Left lung (tissue), 10 donors: ENCODE measurements around the gene HOXA3. TPM values are rescaled to one million over a fixed set of nuclear protein-coding genes. Genes with fewer than 3 reads are reported as not detected.
A peak's percentile ranks its signal among the peaks of the same experiment; 100 is the strongest.

Experiments used
- ATAC-seq: fragments of 200-7000 bp; cut with Tn5 transposase; one replicate; pipeline ENCODE4 v1.9.1; 2020; ENCODE audit warnings: moderate library complexity
- DNase-seq, 4 donors: peaks; one replicate each; pipeline ENCODE4 v3.0.0-alpha.2; 2013 to 2020
- H3K27ac ChIP-seq, 2 donors: fragments of 200-600 bp; sonication (generic) in 1 of 2; one replicate each; pipeline versions ENCODE4 v1.5.0 to v1.8.0; 2020 to 2021
- H3K27me3 ChIP-seq, 2 donors: fragments of 200-600 bp; sonication (generic) in 1 of 2; one replicate each; pipeline versions ENCODE4 v1.5.0 to v1.8.0; 2020 to 2021
- H3K36me3 ChIP-seq, 2 donors: fragments of 200-600 bp; sonication (generic) in 1 of 2; one replicate each; pipeline versions ENCODE4 v1.5.0 to v1.8.0; 2020 to 2021
- H3K4me1 ChIP-seq, 2 donors: fragments of 200-600 bp; one replicate each; pipeline ENCODE4 v1.8.0; 2021
- H3K4me3 ChIP-seq, 2 donors: fragments of 200-600 bp; sonication (generic) in 1 of 2; one replicate each; pipeline versions ENCODE4 v1.5.0 to v1.8.0; 2020 to 2021; ENCODE audit warnings: mild to moderate bottlenecking in 1 of 2
- H3K9me3 ChIP-seq, 2 donors: fragments of 200-600 bp; sonication (generic) in 1 of 2; one replicate each; pipeline versions ENCODE4 v1.5.0 to v1.8.0; 2020 to 2021
- intact Hi-C, 2 donors: fragments of 100-400 bp; cut with DNase I; formaldehyde crosslinking; loops; one replicate each; pipeline versions ENCODE4 v1.11.2 to v1.14.2; 2022
- polyA plus RNA-seq, 6 donors: library from polyadenylated mRNA; unstranded; fragments of 120-200 nt; gene quantifications; one replicate each; pipeline ENCODE4 v1.2.1, GENCODE V29; 2013; ENCODE audit not compliant: insufficient read length in 6 of 6
- total RNA-seq, 2 donors: library from RNA; stranded (reverse); fragmentation: NEBNext Ultra II Directional; extraction: Animal tissue kit (Norgen Biotek cat#: 25700); gene quantifications; one replicate each; pipeline ENCODE4 v1.2.1, GENCODE V29; 2021
- TF ChIP-seq, protein P1 (sequence below), 2 donors: fragments of 200-600 bp; sonication (generic) in 1 of 2; IDR thresholded peaks; one replicate each; pipeline versions ENCODE4 v1.5.0 to v1.8.0; 2021; ENCODE audit warnings: antibody characterized with exemption in 2 of 2
- donor health status: DM: no; HTN: yes; CAD: no.
- donor health status: DM: no; HTN: no; CAD: no.

The HOXA3 gene
- total and polyA plus RNA-seq, 8 donors = 5.7 to 49.6 (median 39.6) TPM

- Histone ChIP-seq H3K4me1 (peaks cover 8 to 28% of the 10 kb centered on the region in 2 donors), H3K4me3 (peak overlapping the region in 1 of 2 donors; percentile 17), H3K27me3 (peaks cover 2 to 88% of the 10 kb centered on the region in 2 donors), H3K36me3 (no peaks in the 10 kb centered on the region), H3K27ac (peak overlapping the region; percentile 71 to 83), H3K9me3 (no peaks in the 10 kb centered on the region)
- TF ChIP-seq, protein P1, sequence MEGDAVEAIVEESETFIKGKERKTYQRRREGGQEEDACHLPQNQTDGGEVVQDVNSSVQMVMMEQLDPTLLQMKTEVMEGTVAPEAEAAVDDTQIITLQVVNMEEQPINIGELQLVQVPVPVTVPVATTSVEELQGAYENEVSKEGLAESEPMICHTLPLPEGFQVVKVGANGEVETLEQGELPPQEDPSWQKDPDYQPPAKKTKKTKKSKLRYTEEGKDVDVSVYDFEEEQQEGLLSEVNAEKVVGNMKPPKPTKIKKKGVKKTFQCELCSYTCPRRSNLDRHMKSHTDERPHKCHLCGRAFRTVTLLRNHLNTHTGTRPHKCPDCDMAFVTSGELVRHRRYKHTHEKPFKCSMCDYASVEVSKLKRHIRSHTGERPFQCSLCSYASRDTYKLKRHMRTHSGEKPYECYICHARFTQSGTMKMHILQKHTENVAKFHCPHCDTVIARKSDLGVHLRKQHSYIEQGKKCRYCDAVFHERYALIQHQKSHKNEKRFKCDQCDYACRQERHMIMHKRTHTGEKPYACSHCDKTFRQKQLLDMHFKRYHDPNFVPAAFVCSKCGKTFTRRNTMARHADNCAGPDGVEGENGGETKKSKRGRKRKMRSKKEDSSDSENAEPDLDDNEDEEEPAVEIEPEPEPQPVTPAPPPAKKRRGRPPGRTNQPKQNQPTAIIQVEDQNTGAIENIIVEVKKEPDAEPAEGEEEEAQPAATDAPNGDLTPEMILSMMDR (IDR thresholded peaks at IDR 0.05) = no peak
- DNase-seq = no peak
- ATAC-seq = no peak
- intact Hi-C loops = no loop called here
These were observed 30.1 kb downstream of the HOXA3 start for GRCh38 chr7:27122077-27122910.

- Histone ChIP-seq H3K4me3 (peak overlapping the region in 1 of 2 donors; percentile 17), H3K27ac (peak overlapping the region; percentile 71 to 83), H3K9me3 (no peaks in the 10 kb centered on the region), H3K27me3 (peaks cover 2 to 88% of the 10 kb centered on the region in 2 donors), H3K36me3 (no peaks in the 10 kb centered on the region), H3K4me1 (peaks cover 6 to 28% of the 10 kb centered on the region in 2 donors)
- DNase-seq (no peak), ATAC-seq (no peak)
- intact Hi-C loops = no loop called here
- TF ChIP-seq, protein P1 (IDR thresholded peaks at IDR 0.05) = no peak
These were observed 30.7 kb downstream of the HOXA3 start for GRCh38 chr7:27121684-27122076.

GRCh38 chr7:27119412-27119911 lies 32.9 kb downstream of the HOXA3 start:
- peak overlapping the region; percentile 73 to 86 for H3K27ac ChIP-seq

GRCh38 chr7:27118580-27118979 lies 33.8 kb downstream of the HOXA3 start:
- DNase-seq (no peak), ATAC-seq (no peak)
- no peaks in the 10 kb centered on the region for H3K9me3 ChIP-seq
- TF ChIP-seq, protein P1 (IDR thresholded peaks at IDR 0.05) = no peak
- intact Hi-C loops = no loop called here
- peak overlapping the region; percentile 73 to 86 for H3K27ac ChIP-seq
- peaks cover 6 to 12% of the 10 kb centered on the region in 2 donors for H3K4me1 ChIP-seq
- peaks cover 6 to 85% of the 10 kb centered on the region in 2 donors for H3K27me3 ChIP-seq
- H3K36me3 ChIP-seq = no peaks in the 10 kb centered on the region
- H3K4me3 ChIP-seq = peak overlapping the region; percentile 33 to 41

More at GRCh38 chr7:27119412-27119911, 32.9 kb downstream of the HOXA3 start:
- intact Hi-C loops = no loop called here
- peaks cover 6 to 12% of the 10 kb centered on the region in 2 donors for H3K4me1 ChIP-seq
- H3K27me3 ChIP-seq = peaks cover 6 to 85% of the 10 kb centered on the region in 2 donors
- DNase-seq (no peak), ATAC-seq (no peak)
- no peak overlapping the region for H3K4me3 ChIP-seq
- TF ChIP-seq, protein P1 (IDR thresholded peaks at IDR 0.05) = no peak
- no peaks in the 10 kb centered on the region for H3K9me3 ChIP-seq
- no peaks in the 10 kb centered on the region for H3K36me3 ChIP-seq

DNA sequence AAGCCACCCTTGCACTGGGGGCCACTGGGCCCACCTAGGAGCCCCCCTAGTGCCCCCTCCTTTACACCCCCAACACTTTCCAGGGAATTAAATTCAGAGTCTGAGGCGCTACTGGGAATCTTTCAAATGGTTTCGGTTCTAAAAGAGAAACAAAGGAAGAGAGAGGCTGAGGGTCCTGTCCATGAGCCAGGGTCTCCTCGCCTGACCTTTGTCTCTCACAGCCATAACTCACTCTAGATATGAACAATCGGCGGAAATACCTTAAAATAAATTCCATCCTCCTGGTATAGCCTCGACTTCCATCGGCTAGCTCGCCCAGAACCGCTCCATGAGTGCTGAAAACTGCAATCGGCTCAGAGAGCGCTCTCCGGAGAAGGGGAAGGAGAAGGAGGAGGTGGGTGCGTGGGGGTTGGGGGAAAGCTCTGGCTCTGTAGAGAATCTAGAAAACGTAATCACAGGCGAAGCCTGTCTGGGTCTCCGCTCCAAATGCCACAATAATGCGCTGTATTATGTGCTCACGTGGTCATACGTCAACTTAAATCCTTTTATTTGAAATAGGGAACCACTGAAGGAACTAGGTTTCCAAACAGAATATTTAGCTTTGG lies 34.4 kb downstream of the HOXA3 start:
- no peaks in the 10 kb centered on the region for H3K36me3 ChIP-seq
- H3K27ac ChIP-seq = peak overlapping the region; percentile 73 to 86
- TF ChIP-seq, protein P1 (IDR thresholded peaks at IDR 0.05) = no peak
- H3K27me3 ChIP-seq = peaks cover 6 to 85% of the 10 kb centered on the region in 2 donors
- intact Hi-C loops = no loop called here
- no peaks in the 10 kb centered on the region for H3K9me3 ChIP-seq
- H3K4me1 ChIP-seq = peaks cover 6 to 9% of the 10 kb centered on the region in 2 donors
- DNase-seq (peak in 1 of 4 donors; percentile 32), ATAC-seq (peak; percentile 3)
- peak overlapping the region; percentile 33 to 41 for H3K4me3 ChIP-seq
